NCI-H1417 (cell line): ENCODE measurements around the gene PPP3CA.

Source experiments
- DNase-seq, 3 experiments: peaks; one replicate each; lab custom pipeline; 2025; lab: John Stamatoyannopoulos, UW

The PPP3CA gene

DNA sequence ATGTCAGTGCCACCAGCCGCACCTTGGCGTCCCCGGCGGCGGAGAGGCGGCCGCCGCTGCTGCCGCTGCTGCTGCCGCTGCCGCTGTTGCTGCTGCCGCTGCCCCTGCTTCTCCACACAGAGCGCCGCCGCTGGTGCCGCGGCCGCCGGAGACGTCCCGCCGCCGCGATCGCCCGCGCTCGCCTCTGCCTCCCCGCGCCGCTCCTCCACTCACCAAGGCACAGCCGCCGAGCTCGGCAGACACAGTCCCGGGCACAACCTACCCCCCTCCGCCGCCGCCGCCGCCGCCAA lies at the start of gene PPP3CA:
Gene PPP3CA, minus strand, starts transcription at position 260 of the 290 bp plus-strand sequence.
- no peak for DNase-seq

DNA sequence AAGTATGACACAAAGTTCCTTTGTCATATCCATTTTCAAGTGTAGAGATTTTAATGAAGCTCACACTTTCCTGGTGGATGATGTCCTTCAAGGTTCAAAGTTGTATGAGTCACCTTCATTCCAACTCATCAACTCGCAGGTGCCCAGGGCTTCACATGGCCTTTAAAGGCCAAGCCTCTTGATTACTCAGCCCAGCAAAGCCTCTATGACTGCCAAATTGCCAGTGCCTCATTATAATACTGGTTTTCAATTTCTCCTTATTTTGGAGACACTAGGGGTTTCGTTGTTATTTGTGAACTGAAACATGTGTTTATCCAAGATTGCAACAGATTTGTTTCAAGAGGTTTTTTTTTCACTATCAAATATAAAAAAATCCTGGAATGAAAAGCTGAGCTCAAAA lies 45.9 kb upstream of the PPP3CA start:
- DNase-seq: no peak

DNA sequence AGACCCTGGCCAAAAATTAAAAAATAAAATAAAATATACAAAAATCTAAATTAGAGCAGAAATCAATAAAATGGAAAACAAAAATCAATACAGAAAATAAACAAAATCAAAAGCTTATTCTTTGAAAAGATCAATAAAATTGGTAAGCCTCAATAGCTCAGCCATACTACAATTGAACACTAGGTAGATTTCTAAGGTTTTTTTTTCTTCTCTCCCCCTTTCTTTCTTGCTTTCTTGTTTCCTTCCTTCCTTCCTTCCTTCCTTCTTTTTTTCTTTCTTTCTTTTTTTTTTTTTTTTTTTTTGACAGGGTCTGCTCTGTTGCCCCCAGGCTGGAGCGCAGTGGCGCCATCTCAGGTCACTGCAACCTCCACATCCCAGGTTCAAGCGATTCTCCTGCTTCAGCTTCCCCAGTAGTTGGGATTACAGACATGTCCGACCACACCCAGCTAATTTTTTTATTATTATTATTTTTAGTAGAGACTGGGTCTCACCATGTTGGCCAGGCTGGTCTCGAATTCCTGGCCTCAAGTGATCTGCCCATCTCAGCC lies 23.4 kb upstream of the PPP3CA start:
- DNase-seq: no peak

DNA sequence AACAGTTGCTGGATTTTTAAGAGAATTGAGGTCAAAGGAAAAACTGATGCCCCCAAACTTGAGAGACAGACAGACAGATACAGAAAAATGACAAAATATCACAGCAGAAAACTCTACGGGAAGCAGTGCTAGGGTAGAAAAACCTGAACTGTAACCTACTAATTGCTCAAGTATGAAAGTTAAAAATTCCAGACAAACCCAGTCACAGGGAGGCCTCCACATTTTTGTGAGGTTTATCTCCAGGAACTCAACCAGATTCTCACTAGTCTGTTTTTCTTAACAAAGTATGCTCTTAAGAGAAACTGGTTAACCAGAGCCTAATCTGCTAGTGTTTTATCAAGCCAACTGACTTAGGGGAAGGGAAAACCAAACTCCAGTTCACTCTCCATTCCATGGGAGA lies 19.9 kb upstream of the PPP3CA start:
- DNase-seq: no peak

DNA sequence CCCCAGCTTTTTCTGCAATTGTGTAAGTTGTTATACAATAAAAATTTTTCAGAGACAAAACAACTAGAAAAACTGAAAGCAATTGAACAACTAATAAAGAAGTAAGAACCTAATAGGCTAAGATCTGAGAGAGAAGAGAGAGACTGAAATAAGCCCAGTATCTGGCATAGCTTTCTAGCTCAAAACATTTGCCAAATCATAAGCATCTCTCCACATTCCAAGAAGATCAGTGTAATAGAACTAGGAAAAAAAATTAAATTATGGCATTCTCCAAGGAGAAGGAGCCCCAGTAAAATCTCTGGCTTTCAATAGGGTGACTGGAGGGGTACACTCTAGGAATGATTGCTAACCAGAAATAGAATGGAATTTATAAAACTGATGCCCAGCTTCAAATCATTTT lies 19.0 kb upstream of the PPP3CA start:
- no peak for DNase-seq

DNA sequence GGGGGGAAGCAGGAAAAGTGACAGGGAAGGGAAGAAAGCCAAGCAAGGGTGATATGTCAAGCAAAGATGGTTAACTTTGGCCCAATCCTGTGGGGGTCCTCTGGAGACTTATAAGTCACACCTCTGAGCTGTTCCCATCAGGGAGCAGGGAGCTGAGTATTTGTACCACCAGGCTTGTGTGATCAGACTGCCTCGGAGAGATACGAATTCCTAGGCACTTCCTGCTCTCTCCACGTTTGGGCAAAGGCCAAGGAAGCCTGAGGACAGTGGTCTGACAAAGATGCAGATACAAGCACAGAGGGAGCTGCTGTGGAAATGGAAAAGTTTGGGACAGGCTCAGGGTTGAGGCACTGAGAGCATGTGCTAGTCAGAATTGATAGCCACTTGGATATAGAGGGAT lies 10.4 kb upstream of the PPP3CA start:
- no peak for DNase-seq

DNA sequence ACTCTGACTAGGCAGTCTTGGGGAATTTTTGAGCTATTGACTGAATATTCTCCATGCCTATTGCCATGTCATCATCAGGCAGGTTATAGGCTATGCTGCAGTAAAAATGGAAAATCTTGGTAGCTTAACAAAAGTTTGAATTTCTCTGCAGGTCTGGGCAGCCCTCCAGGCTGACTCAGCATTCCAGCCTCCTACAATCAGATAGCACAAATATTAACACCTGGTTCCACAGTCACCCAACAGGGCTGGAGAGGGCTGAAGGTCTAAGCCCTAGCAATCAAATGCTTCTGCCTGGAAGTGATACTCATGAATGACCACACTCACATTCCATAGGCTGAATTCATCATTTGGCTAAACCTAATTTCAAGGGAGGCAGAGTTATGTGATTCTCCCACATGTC lies 9.6 kb upstream of the PPP3CA start:
- DNase-seq: no peak

DNA sequence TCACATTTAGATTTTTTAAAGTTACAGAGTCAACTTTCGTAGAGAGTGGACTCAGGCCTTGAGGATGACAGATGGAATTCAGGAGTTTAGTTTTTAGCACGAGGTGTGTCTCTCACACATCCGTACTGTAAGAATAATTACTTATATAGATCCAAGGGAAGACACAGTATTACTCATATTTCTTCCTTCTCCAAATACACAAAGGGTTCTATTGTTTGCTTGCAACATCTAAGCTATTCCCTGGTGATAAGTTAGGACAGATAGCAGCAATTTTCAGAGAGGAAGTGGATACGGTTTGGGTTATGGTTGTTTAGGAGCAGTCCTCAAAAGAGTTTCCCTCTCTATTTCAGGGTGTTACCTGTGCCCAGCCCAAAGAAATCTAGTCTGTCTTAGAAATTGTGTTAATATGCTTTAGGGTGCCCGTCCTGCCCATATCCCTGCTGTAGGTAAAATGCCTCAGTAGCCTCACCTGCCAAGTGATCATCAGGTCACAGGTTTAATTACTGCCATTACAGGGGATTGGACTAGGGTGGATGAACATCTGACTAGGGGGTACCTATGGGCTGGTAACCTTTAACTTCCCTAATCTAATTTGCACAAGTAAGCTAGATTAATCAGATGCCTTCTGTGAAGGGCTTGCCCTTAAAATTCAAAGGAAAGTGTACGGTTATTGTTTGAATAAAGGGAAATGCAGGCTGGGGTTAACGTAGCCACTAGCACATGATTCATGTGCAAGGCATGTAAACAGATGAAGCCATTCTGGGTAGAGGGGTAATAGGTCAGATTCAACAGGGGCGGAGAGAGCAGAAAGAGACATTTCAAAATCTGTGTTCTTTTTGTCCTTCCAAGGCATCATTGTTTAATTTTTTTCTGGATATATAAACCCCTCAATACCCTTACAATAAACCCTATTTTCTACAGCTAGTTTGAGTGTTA lies 8.7 kb upstream of the PPP3CA start:
- no peak for DNase-seq

DNA sequence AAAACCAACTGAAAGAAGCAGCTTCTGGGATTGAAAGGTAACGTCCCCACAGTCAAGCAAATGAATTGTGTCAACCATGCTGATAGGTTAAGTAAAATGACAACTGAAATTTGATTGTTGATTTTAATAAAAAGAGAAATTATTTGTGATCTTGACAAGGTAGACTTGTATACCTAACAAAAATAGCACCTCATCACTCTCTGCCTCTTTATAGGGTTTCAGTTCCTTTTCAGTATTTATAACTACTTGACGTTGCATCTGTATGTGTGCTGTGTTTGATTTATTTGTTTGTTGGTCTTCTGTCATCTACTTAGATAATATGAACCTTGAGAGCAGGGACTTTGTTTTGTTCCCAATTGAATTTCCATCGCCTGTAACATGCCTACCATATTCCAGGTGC lies 7.9 kb upstream of the PPP3CA start:
- DNase-seq: no peak

DNA sequence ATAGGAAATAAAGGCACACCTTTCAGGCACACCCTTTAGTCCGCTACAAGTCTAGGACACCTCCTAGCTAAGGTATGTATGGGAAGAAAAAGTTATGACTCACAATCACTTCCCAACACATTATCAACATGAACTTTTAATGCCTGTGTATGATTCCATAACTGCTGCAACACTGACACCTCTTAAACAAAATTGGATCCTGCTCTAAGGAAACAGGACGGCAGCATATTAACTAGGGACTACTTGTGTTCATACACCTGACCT lies 2.4 kb upstream of the PPP3CA start:
- DNase-seq: no peak

DNA sequence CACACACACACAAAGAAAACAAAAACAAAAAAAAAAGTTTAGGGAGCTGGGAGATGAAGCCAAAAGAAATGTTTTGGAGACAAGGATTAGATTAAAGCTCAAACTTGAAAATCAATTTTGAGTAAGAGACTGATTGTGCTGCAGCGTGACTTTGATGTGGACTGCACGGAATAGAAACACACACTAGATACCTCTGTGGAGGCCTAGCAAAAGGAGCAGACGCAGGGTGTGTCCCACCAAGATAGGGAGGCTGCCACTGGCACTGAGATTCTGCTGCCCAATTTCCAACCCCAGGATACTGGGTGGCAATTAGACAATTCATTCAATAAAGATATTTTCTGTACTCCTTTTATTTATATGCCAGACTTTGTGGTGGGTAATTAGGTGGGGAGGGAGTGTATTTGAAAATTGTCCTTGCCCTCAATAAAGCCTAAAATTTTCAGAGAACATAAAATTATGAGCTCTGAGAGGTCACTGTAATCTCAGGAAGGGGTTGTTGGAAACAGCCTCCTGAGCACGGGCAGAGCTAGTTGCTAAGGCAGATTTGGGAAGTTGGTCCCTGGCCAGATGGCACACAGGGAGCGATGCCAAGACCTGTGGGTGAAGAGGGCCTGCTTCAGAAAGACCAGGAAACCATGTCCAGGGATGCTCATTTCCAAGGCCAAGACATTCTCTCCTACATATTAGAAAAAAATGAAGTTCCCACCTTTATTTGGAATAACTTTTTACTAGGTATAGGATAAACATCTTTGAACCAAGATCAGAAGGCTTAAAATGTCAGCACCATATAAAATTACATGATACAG lies 1.9 kb upstream of the PPP3CA start:
- peak in 2 of 3 experiments; percentile 9 to 49 for DNase-seq

DNA sequence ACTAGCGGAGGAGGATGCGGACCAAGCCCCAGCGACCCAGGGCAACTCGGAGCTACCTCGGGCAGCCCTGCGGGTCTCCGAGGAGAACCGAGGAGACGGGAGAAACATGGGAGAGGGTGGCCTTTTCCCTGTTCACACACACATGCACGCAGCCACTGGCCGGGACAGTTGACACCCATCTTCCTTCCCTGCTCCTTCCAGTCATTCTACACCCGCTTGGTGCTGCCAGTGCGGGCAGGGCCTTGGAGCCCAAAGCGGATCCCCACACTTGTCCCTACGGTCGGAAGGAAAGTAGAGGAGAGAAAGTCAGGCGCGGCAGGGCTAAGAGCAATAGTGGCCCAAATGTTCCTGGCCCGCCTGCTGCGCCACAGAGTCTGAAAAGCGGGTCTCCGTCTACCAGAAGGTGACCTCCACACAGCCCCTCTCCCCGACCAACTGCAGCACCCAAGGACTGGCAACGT lies 1.1 kb upstream of the PPP3CA start:
- DNase-seq: peak in 1 of 3 experiments; percentile 78

DNA sequence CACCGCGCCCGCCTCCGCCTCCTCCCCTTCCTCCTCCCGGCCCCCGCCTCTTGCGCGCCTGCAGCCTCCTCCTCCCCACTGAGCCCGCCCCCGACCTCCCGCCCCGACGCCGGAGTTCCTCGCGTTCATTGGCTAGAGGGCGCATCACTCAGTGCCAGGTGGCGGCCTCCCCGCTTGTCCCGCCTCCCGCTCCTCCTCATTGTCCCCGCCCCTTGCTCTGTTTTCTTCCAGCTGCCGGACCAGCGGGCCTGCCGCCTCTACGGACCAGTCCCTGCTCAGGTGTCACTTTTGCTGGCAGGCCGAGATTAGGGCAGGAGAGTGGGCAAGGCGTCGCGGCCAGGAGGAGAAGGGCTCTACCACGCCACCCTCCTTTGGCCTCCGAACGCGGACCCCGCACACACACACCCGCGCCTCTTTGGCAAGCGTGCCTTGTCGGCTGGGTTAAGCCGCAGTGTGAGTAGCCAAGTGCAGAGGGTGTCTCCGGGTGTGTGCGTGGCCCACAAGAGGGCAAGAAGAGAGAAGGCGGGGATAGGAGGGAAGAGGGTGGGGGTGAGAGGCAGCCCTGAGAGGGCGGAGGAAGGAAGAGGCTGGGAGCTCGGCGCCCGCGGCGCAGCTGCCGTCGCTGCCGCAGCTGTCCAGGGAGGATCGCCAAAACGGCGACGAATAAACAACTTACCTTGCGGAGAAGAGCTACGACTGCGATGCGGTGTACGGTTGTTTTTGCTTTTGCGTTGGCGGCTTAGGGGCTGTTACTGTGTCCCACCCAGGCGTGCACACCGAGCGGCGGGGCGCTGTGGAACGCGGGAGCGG lies 436 bp upstream of the PPP3CA start:
- peak; percentile 91 to 98 (median 97) for DNase-seq

DNA sequence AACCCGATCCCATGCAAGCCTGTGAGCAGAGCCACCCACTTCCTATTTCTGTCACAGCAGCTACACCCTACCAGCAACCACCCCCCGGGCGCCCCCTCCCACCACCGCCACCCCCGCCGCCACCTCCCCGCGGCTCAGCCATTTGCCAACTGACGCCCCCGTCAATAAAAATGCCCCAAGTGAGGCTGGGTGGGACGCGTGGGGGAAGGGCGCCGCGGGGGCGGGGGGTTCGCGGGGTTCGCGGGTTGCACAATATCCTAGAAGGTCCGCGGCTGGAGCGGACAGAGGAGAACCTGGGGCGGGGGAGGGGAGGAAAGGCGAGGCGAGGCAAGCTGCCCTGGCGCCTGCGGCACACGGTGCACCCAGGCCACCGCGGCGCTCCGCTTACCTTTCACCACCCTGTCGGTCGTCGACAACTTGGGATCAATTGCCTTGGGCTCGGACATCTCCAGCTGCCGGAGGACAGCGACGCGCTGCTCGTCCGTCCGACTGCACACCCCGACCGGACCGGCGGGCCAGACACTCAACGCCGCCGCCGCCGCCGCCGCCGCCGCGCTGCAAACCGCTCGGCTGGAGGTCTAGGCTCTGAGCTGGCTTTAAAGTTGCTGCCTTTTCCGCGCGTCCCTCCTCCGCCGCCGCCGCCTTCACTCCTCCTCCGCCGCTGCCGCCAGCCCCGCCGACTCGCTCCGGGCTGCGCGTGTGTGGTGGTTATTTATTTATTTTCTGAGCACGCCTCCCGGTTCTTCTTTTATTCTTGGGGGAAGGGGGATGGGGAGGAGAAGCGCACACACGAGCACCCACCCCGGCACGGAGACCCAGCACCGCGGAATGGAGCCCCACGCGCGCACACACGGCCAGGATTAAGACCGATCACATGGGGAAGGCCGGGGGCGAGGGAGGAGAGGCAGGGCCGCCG lies 717 bp downstream of the PPP3CA start:
- peak; percentile 50 to 92 (median 90) for DNase-seq

DNA sequence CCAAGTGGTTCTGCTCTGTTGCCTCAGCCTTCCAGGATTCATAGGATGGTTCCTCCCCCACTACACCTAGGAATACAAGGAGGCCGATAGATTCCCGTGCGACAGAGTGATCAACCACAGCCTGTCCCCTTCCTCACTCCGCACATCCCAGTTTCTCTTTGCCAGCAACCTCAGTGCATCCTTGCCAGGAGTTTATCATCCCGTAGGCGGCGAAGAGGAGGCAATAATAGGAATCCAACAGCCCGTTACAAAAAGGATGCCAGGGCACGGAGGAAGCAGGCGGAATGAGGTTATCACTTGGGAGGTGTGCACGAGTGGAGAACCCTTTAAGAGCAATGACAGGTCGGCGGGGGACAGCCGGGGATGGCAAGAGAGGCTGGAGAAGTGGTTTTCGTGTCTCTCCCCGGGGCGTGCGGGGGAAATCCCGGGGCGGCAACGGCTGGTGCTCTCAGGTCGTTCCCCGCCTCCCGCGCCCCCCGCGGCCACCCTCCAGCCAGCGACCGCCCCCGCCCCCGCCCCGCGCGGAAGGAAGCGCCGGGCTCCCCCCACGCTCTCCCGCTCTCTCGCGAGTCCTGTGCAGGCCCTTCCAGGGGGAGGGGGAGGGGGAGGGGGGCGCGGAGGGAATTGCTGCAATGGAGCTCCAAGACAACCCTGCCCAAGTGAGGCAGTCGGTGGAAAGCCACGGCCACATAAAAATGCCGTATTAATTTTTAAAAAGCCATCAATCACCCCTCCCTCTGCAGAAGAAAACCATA lies 1.6 kb downstream of the PPP3CA start:
- peak; percentile 15 to 83 (median 67) for DNase-seq

DNA sequence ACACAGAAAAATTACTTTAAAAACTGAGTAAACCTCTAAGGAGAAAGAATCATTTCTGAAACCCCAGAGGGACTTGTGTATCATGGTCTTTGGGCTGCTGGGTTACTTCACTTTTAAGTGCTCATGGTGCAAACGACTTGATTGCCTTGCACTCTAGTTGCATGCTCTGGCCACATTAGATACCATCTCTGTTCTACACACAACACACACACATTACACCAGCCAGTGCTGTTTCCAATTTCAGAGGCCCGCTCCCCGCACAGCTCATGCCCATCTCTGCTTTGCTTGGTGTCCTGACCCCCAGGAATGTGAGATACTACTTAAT lies 2.1 kb downstream of the PPP3CA start:
- DNase-seq: no peak

DNA sequence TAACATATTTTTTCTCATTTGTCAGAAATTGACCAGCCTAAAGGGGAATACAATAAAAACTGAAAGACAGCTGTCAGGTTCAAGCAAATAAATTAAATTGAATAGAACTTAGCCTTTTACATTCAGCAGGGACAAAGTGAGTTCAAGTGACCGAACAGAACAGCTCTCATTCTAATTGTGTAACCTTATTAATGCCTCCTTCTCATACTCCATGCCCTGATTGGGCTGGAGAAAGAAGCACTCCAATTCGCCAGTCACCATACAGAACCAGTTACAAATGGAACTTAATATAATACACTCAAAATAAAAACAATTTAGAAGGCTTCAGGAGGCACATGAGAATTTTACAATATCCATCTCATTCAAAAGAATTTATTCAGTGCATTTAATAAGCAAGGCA lies 8.0 kb downstream of the PPP3CA start:
- no peak for DNase-seq

DNA sequence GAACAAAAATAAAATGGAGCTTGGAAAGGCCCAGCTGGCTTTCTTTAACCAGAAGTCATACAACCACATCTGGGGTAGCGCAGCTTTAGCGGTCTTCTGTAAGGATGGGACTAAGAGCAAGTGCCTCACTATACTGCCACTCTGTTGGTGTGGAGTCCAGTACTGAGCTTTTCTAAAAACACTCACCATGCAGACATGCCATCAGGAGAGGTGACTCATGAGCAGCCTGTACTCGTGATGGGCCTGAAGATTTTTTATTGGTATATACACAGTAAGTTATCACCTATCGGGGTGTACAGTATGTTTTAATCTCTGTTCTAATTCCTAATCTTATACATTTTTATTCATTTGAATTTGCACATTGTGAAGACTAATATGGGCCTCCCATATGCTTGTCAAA lies 9.6 kb downstream of the PPP3CA start:
- no peak for DNase-seq

DNA sequence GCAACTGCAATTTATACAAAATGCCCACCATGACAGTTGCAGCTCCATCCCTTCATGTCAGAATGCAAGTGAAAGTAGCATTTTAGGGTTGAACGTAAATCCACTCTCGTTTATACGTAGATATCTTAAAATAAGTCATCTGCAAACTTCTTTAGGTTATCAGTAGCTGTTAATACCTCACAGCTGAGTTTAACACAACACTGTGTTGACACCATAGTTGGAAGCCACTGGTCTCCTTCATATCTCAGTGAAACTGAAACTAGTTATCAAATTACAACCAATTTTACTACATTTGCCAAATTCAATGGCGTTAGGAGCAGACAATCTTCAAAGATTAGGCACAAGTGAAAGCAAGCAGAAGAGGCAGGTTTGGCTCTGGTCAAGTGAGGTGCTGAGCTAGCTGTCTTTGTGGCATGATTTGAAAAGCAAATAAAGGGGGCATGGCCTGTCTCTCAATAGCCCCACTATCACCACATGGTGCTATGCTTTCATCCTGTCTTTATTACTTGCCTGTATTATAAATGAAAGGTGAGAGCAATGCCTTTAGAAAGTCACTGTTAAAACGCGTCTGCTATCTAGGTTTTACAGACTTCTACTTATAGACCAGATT lies 12.3 kb downstream of the PPP3CA start:
- peak in 1 of 3 experiments; percentile 15 for DNase-seq

DNA sequence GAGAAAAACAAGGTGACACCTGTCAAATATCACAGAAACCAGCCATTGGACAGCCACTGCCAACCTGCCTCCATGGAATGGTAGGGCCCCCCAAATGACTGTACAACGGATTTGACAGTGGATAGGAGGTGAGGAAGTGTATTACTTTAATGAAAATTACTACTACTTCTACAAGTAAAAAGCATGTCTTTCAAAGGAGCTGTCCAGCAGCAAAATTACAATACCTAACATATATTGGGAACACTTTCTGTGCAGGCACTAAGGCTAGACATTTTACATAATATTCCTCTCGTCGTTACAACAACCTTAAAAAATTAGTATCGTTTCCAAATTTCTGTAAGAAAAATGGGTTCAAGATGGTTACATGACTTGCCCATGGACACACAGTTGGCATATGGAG lies 14.9 kb downstream of the PPP3CA start:
- no peak for DNase-seq
